Neural progenitor cell (in vitro differentiated cells): Measurements from ENCODE around the gene PTPRN2. TPM values are rescaled to one million over a fixed set of nuclear protein-coding genes. Genes with fewer than 3 reads are reported as not detected.

Source experiments
- DNase-seq: peaks from one replicate; pipeline ENCODE4 v3.0.0-alpha.2; 2016; ENCODE audit warnings: low spot score
- H2AFZ ChIP-seq: fragments of 200-600 bp; sonication (generic); replicated peaks from 2 replicates; pipeline ENCODE4 v1.6.1; 2016; ENCODE audit warnings: antibody characterized with exemption
- H3F3A ChIP-seq: fragments of 200-600 bp; sonication (generic); 2 replicates; pipeline ENCODE4 v1.6.1; 2016; ENCODE audit warnings: antibody characterized with exemption, low read depth
- H3K27ac ChIP-seq: fragments of 200-600 bp; sonication (generic); 2 replicates; pipeline ENCODE4 v1.5.1; 2016; ENCODE audit warnings: mild to moderate bottlenecking
- H3K27me3 ChIP-seq: fragments of 200-600 bp; sonication (generic); 2 replicates; pipeline ENCODE4 v1.6.1; 2016; ENCODE audit warnings: mild to moderate bottlenecking, moderate library complexity
- H3K36me3 ChIP-seq: fragments of 200-600 bp; sonication (generic); 2 replicates; pipeline ENCODE4 v1.5.1; 2016
- H3K4me1 ChIP-seq: fragments of 200-600 bp; sonication (generic); 2 replicates; pipeline ENCODE4 v1.6.1; 2016; ENCODE audit warnings: mixed run types
- H3K4me2 ChIP-seq: fragments of 200-600 bp; sonication (generic); 2 replicates; pipeline ENCODE4 v1.6.1; 2016
- H3K4me3 ChIP-seq: fragments of 200-600 bp; sonication (generic); 2 replicates; pipeline ENCODE4 v1.5.1; 2016
- H3K79me2 ChIP-seq: fragments of 200-600 bp; sonication (generic); 2 replicates; pipeline ENCODE4 v1.6.1; 2016; ENCODE audit warnings: low read depth
- H3K9ac ChIP-seq: fragments of 200-600 bp; sonication (generic); 2 replicates; pipeline ENCODE4 v1.6.1; 2016
- H3K9me3 ChIP-seq: fragments of 200-600 bp; sonication (generic); 2 replicates; pipeline ENCODE4 v1.5.1; 2016; ENCODE audit warnings: low read depth
- H4K20me1 ChIP-seq: fragments of 200-600 bp; sonication (generic); 2 replicates; pipeline ENCODE4 v1.6.1; 2016; ENCODE audit warnings: low read depth
- H3K27ac Mint-ChIP-seq: 3 replicates; pipeline ENCODE4 v1.8.0; 2021; ENCODE audit warnings: mixed read lengths
- H3K27me3 Mint-ChIP-seq: 2 replicates; pipeline ENCODE4 v1.8.0; 2022; ENCODE audit warnings: low read depth, mild to moderate bottlenecking, inconsistent platforms, moderate library complexity, mixed read lengths; ENCODE audit not compliant: insufficient read depth
- H3K36me3 Mint-ChIP-seq: 3 replicates; pipeline ENCODE4 v1.8.0; 2021; ENCODE audit warnings: mixed read lengths
- H3K4me1 Mint-ChIP-seq: 3 replicates; pipeline ENCODE4 v1.8.0; 2021; ENCODE audit warnings: mixed read lengths
- H3K4me3 Mint-ChIP-seq: 3 replicates; pipeline ENCODE4 v1.8.0; 2021; ENCODE audit warnings: mild to moderate bottlenecking, moderate library complexity, mixed read lengths
- H3K9me3 Mint-ChIP-seq: 3 replicates; pipeline ENCODE4 v1.8.0; 2020; ENCODE audit warnings: mixed read lengths
- CTCF ChIP-seq: fragments of 200-600 bp; sonication (generic); IDR thresholded peaks from 2 replicates; pipeline ENCODE4 v1.5.1; 2017; ENCODE audit warnings: antibody characterized with exemption, mild to moderate bottlenecking
- EZH2 ChIP-seq: fragments of 200-600 bp; sonication (generic); IDR thresholded peaks from 2 replicates; pipeline ENCODE4 v1.6.1; 2017; ENCODE audit warnings: antibody characterized with exemption, mild to moderate bottlenecking, moderate library complexity
- EZH2phosphoT487 ChIP-seq: fragments of 200-600 bp; sonication (generic); IDR thresholded peaks from 2 replicates; pipeline ENCODE4 v1.6.1; 2017; ENCODE audit warnings: antibody characterized with exemption
- total RNA-seq: library from RNA; depleted of rRNA; stranded (reverse); fragments of >200 nt; gene quantifications from 2 replicates; pipeline ENCODE4 v1.2.3, GENCODE V29; 2015; ENCODE audit warnings: low replicate concordance

The PTPRN2 gene
- total RNA-seq, 1 donor from 2014 or later, result 3.0 TPM

- Histone ChIP-seq H3K9me3 (no peaks in the 10 kb centered on the region), H3K27me3 (peaks cover 100% of the 10 kb centered on the region), H3K4me2 (peak overlapping the region; percentile 3), H3K36me3 (no peaks in the 10 kb centered on the region), H3F3A (peaks cover 40% of the 10 kb centered on the region), H4K20me1 (peaks cover 83% of the 10 kb centered on the region), H3K4me3 (no peak overlapping the region), H3K9ac (no peak overlapping the region), H3K4me1 (peaks cover 68% of the 10 kb centered on the region), H3K27ac (no peak overlapping the region), H3K79me2 (peaks cover 11% of the 10 kb centered on the region), H2AFZ (no peak overlapping the region)
- Mint-ChIP-seq H3K27ac (no peak overlapping the region), H3K4me3 (peak overlapping the region; percentile 12), H3K9me3 (no peaks in the 10 kb centered on the region), H3K4me1 (peaks cover 90% of the 10 kb centered on the region), H3K27me3 (peaks cover 12% of the 10 kb centered on the region), H3K36me3 (peaks cover 53% of the 10 kb centered on the region)
- DNase-seq, result peak; percentile 41
- TF ChIP-seq EZH2 (no peak), EZH2phosphoT487 (no peak), CTCF (no peak)
Measured at GRCh38 chr7:157679607-157680006, 908.0 kb downstream of the PTPRN2 start.

- Histone ChIP-seq H3K36me3 (no peaks in the 10 kb centered on the region), H3F3A (peaks cover 29% of the 10 kb centered on the region), H2AFZ (no peak overlapping the region), H4K20me1 (peaks cover 80% of the 10 kb centered on the region), H3K4me3 (no peak overlapping the region), H3K27ac (no peak overlapping the region), H3K4me1 (peaks cover 63% of the 10 kb centered on the region), H3K79me2 (peaks cover 11% of the 10 kb centered on the region), H3K27me3 (peaks cover 100% of the 10 kb centered on the region), H3K9ac (no peak overlapping the region), H3K4me2 (peak overlapping the region; percentile 29), H3K9me3 (no peaks in the 10 kb centered on the region)
- Mint-ChIP-seq H3K4me1 (peaks cover 93% of the 10 kb centered on the region), H3K27me3 (peaks cover 11% of the 10 kb centered on the region), H3K9me3 (no peaks in the 10 kb centered on the region), H3K4me3 (no peak overlapping the region), H3K27ac (peak overlapping the region; percentile 36), H3K36me3 (peaks cover 57% of the 10 kb centered on the region)
- peak; percentile 42 for DNase-seq
- no peak for TF ChIP-seq CTCF
- TF ChIP-seq EZH2, result no peak
- no peak for TF ChIP-seq EZH2phosphoT487
Measured at GRCh38 chr7:157678501-157678900, 909.1 kb downstream of the PTPRN2 start.

- no peak for DNase-seq
- H3K9ac ChIP-seq, result no peak overlapping the region
- TF ChIP-seq EZH2 (no peak), EZH2phosphoT487 (no peak), CTCF (no peak)
- H4K20me1 ChIP-seq, result peaks cover 62% of the 10 kb centered on the region
- H2AFZ ChIP-seq, result no peak overlapping the region
- peaks cover 11% of the 10 kb centered on the region for H3K79me2 ChIP-seq
- H3K4me2 ChIP-seq, result no peak overlapping the region
- Mint-ChIP-seq H3K4me3 (peak overlapping the region; percentile 20), H3K9me3 (no peaks in the 10 kb centered on the region), H3K27me3 (peaks cover 6% of the 10 kb centered on the region), H3K4me1 (peaks cover 93% of the 10 kb centered on the region), H3K36me3 (peaks cover 44% of the 10 kb centered on the region), H3K27ac (peak overlapping the region; percentile 58)
- H3K4me1 ChIP-seq, result peaks cover 50% of the 10 kb centered on the region
- H3K27ac ChIP-seq, result no peak overlapping the region
- H3K4me3 ChIP-seq, result no peak overlapping the region
- H3K9me3 ChIP-seq, result no peaks in the 10 kb centered on the region
- H3K27me3 ChIP-seq, result peaks cover 84% of the 10 kb centered on the region
- no peaks in the 10 kb centered on the region for H3K36me3 ChIP-seq
- peaks cover 15% of the 10 kb centered on the region for H3F3A ChIP-seq
Measured at GRCh38 chr7:157676456-157677255, 911.0 kb downstream of the PTPRN2 start.
